ENCODE data around the gene UBR4.

GRCh38 chr1:19186001-19186400, 24.1 kb downstream of the UBR4 start:
- TF ChIP-seq, protein P1, sequence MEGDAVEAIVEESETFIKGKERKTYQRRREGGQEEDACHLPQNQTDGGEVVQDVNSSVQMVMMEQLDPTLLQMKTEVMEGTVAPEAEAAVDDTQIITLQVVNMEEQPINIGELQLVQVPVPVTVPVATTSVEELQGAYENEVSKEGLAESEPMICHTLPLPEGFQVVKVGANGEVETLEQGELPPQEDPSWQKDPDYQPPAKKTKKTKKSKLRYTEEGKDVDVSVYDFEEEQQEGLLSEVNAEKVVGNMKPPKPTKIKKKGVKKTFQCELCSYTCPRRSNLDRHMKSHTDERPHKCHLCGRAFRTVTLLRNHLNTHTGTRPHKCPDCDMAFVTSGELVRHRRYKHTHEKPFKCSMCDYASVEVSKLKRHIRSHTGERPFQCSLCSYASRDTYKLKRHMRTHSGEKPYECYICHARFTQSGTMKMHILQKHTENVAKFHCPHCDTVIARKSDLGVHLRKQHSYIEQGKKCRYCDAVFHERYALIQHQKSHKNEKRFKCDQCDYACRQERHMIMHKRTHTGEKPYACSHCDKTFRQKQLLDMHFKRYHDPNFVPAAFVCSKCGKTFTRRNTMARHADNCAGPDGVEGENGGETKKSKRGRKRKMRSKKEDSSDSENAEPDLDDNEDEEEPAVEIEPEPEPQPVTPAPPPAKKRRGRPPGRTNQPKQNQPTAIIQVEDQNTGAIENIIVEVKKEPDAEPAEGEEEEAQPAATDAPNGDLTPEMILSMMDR (IDR thresholded peaks at IDR 0.05; ENCODE audit: borderline replicate concordance, extremely low read depth, low read length, poor library complexity, severe bottlenecking), result no peak
- TF ChIP-seq EZH2 (IDR thresholded peaks at IDR 0.05; ENCODE audit: borderline replicate concordance, low read depth, low read length, severe bottlenecking), result no peak
